KMS-11 (cell line): ENCODE results near the gene SH3BP2.

Experiments
- H2AFZ ChIP-seq: fragments of 200-600 bp; sonication (generic); 2 replicates; pipeline ENCODE4 v1.6.1; 2016; ENCODE audit warnings: antibody characterized with exemption, mixed run types, low read depth
- H3K27ac ChIP-seq: fragments of 200-600 bp; sonication (generic); 2 replicates; pipeline ENCODE4 v1.6.1; 2016; ENCODE audit warnings: mild to moderate bottlenecking, mixed run types
- H3K27me3 ChIP-seq: fragments of 200-600 bp; sonication (generic); 2 replicates; pipeline ENCODE4 v1.6.1; 2017; ENCODE audit warnings: mild to moderate bottlenecking, low read depth, mixed run types, moderate library complexity; ENCODE audit not compliant: insufficient read depth
- H3K36me3 ChIP-seq: fragments of 200-600 bp; sonication (generic); 2 replicates; pipeline ENCODE4 v1.6.1; 2017; ENCODE audit warnings: mild to moderate bottlenecking, mixed run types; ENCODE audit not compliant: insufficient read depth
- H3K4me1 ChIP-seq: fragments of 200-600 bp; sonication (generic); 2 replicates; pipeline ENCODE4 v1.6.1; 2016; ENCODE audit warnings: mild to moderate bottlenecking, low read depth, mixed run types; ENCODE audit not compliant: poor library complexity, severe bottlenecking
- H3K4me2 ChIP-seq: fragments of 200-600 bp; sonication (generic); 2 replicates; pipeline ENCODE4 v1.7.0; 2016; ENCODE audit warnings: mild to moderate bottlenecking, mixed run types
- H3K4me3 ChIP-seq: fragments of 200-600 bp; sonication (generic); IDR thresholded peaks from 2 replicates; pipeline ENCODE4 v1.6.1; 2017; ENCODE audit warnings: low read depth, low read length, mixed read lengths; ENCODE audit not compliant: insufficient read depth
- H3K79me2 ChIP-seq: fragments of 200-600 bp; sonication (generic); 2 replicates; pipeline ENCODE4 v1.6.1; 2016; ENCODE audit warnings: low read depth, mixed run types; ENCODE audit not compliant: insufficient read depth
- H3K9ac ChIP-seq: fragments of 200-600 bp; sonication (generic); 2 replicates; pipeline ENCODE4 v1.6.1; 2016; ENCODE audit warnings: mild to moderate bottlenecking, mixed run types
- H4K20me1 ChIP-seq: fragments of 200-600 bp; sonication (generic); 2 replicates; pipeline ENCODE4 v1.6.1; 2016; ENCODE audit warnings: mild to moderate bottlenecking, mixed run types; ENCODE audit not compliant: insufficient read depth
- CTCF ChIP-seq: fragments of 200-600 bp; sonication (generic); conservative IDR thresholded peaks from 2 replicates; pipeline ENCODE4 v1.6.1; 2017; ENCODE audit warnings: low read depth, mild to moderate bottlenecking, antibody characterized with exemption, low read length, moderate library complexity, mixed read lengths

SH3BP2 gene

GRCh38 chr4:2866160-2866861 is 73.4 kb downstream of the SH3BP2 start:
- no peak for TF ChIP-seq CTCF
- no peak overlapping the region for H3K27ac ChIP-seq
- no peak overlapping the region for H3K9ac ChIP-seq
- H3K4me1 ChIP-seq, result peaks cover 20% of the 10 kb centered on the region
- no peak overlapping the region for H2AFZ ChIP-seq
- H3K27me3 ChIP-seq, result no peaks in the 10 kb centered on the region
- no peaks in the 10 kb centered on the region for H4K20me1 ChIP-seq
- H3K79me2 ChIP-seq, result peaks cover 14% of the 10 kb centered on the region; the same call in 1 of the 2 replicates
- no peak overlapping the region for H3K4me3 ChIP-seq
- no peaks in the 10 kb centered on the region for H3K36me3 ChIP-seq
- H3K4me2 ChIP-seq, result no peak overlapping the region

- Histone ChIP-seq H3K4me2 (no peak overlapping the region), H3K79me2 (peaks cover 14% of the 10 kb centered on the region; the same call in 1 of the 2 replicates), H3K27me3 (no peaks in the 10 kb centered on the region), H4K20me1 (no peaks in the 10 kb centered on the region), H3K4me1 (peaks cover 14% of the 10 kb centered on the region), H2AFZ (no peak overlapping the region), H3K27ac (no peak overlapping the region), H3K4me3 (no peak overlapping the region), H3K36me3 (no peaks in the 10 kb centered on the region), H3K9ac (no peak overlapping the region)
- no peak for TF ChIP-seq CTCF
Measured at GRCh38 chr4:2866891-2867290, 74.0 kb downstream of the SH3BP2 start.

DNA sequence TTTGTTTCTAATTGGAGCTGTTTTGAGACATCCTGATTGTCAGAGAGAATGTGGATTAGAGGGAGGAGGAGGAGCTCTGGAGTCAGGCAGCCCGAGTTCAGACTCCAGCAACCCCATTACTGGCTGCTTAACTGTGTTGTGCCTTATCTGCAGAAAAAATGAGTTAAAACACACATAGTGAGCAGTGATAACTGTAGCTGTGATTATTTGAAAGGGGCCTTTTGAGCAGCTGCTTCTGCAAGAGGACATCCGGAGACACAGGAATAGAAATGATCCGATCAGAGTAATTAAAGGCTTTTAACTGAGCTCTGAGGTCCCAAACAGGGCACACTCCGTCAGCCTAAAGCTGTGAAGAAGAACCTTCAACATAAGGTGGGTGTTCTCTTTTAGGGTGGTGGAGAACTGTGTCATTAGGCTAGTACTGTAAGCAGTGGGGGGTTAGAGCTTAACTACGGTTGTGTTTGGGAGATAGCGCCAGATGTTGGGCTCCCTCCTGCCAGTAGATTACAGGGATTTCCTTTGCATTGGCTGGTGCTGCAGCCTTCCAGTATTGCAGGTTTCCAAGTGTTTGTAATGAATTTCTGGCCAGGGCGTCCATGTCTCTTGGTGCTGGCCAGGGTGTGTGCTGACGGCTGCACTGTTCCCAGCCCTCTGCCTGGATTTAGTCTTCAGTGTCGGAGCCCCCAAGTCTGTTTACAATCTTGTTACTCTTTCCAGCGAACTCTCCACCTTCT is 75.0 kb downstream of the SH3BP2 start:
- H3K4me3 ChIP-seq, result no peak overlapping the region
- no peak overlapping the region for H3K27ac ChIP-seq
- H3K9ac ChIP-seq, result no peak overlapping the region
- H3K4me1 ChIP-seq, result peaks cover 4% of the 10 kb centered on the region
- no peaks in the 10 kb centered on the region for H3K27me3 ChIP-seq
- H2AFZ ChIP-seq, result no peak overlapping the region
- H3K4me2 ChIP-seq, result no peak overlapping the region
- no peaks in the 10 kb centered on the region for H3K36me3 ChIP-seq
- H4K20me1 ChIP-seq, result no peaks in the 10 kb centered on the region
- no peak for TF ChIP-seq CTCF
- H3K79me2 ChIP-seq, result peaks cover 14% of the 10 kb centered on the region; the same call in 1 of the 2 replicates

- no peak for TF ChIP-seq CTCF
- Histone ChIP-seq H2AFZ (no peak overlapping the region), H3K4me2 (no peak overlapping the region), H3K79me2 (peaks cover 14% of the 10 kb centered on the region; the same call in 1 of the 2 replicates), H4K20me1 (no peaks in the 10 kb centered on the region), H3K27ac (no peak overlapping the region), H3K27me3 (no peaks in the 10 kb centered on the region), H3K4me1 (no peaks in the 10 kb centered on the region), H3K4me3 (no peak overlapping the region), H3K9ac (no peak overlapping the region), H3K36me3 (no peaks in the 10 kb centered on the region)
Measured at GRCh38 chr4:2868877-2869487, 76.1 kb downstream of the SH3BP2 start.
